Parathyroid adenoma (tissue), 2 donors: ENCODE results near the gene ABCC1.

Experiments
- H2AFZ ChIP-seq: fragments of 300-600 bp; sonication (generic); one replicate; pipeline ENCODE4 v1.7.0; 2017; ENCODE audit warnings: antibody characterized with exemption, mild to moderate bottlenecking
- H3K27ac ChIP-seq: fragments of 300-600 bp; sonication (generic); one replicate; pipeline ENCODE4 v1.7.0; 2017
- H3K27me3 ChIP-seq: fragments of 300-600 bp; sonication (generic); one replicate; pipeline ENCODE4 v1.7.0; 2017; ENCODE audit warnings: low read length; ENCODE audit not compliant: control insufficient read depth, insufficient read depth
- H3K36me3 ChIP-seq: fragments of 300-600 bp; sonication (generic); one replicate; pipeline ENCODE4 v1.7.0; 2017; ENCODE audit warnings: low read length; ENCODE audit not compliant: control insufficient read depth, insufficient read depth
- H3K4me1 ChIP-seq: fragments of 300-600 bp; sonication (generic); one replicate; pipeline ENCODE4 v1.7.0; 2017; ENCODE audit warnings: control low read depth
- H3K4me2 ChIP-seq: fragments of 300-600 bp; sonication (generic); one replicate; pipeline ENCODE4 v1.7.0; 2017; ENCODE audit warnings: low read length
- H3K4me3 ChIP-seq: fragments of 300-600 bp; sonication (generic); one replicate; pipeline ENCODE4 v1.7.0; 2017; ENCODE audit warnings: low read depth, low read length
- H3K79me2 ChIP-seq: fragments of 300-600 bp; sonication (generic); one replicate; pipeline ENCODE4 v1.7.0; 2017; ENCODE audit warnings: control low read depth
- H3K9ac ChIP-seq: fragments of 300-600 bp; sonication (generic); one replicate; pipeline ENCODE4 v1.7.0; 2017; ENCODE audit warnings: mild to moderate bottlenecking
- H3K9me3 ChIP-seq: fragments of 300-600 bp; sonication (generic); one replicate; pipeline ENCODE4 v1.7.0; 2017; ENCODE audit warnings: low read length; ENCODE audit not compliant: control insufficient read depth
- CTCF ChIP-seq: fragments of 300-600 bp; sonication (generic); IDR thresholded peaks from one replicate; pipeline ENCODE4 v1.7.0; 2017; ENCODE audit warnings: antibody characterized with exemption, mild to moderate bottlenecking
- donor health status: primary hyperparathyroidism.

The ABCC1 gene

GRCh38 chr16:16081141-16081540 lies 131.7 kb downstream of the ABCC1 start:
- Histone ChIP-seq H3K27me3 (no peaks in the 10 kb centered on the region), H2AFZ (no peak overlapping the region), H3K9ac (no peak overlapping the region), H3K9me3 (no peaks in the 10 kb centered on the region), H3K4me1 (no peaks in the 10 kb centered on the region), H3K4me3 (no peak overlapping the region), H3K27ac (no peak overlapping the region), H3K4me2 (no peak overlapping the region), H3K36me3 (no peaks in the 10 kb centered on the region), H3K79me2 (peaks cover 4% of the 10 kb centered on the region)
- no peak for TF ChIP-seq CTCF

GRCh38 chr16:16082255-16082654 lies 132.8 kb downstream of the ABCC1 start:
- Histone ChIP-seq H3K9me3 (no peaks in the 10 kb centered on the region), H3K4me1 (no peaks in the 10 kb centered on the region), H3K9ac (no peak overlapping the region), H3K79me2 (peaks cover 4% of the 10 kb centered on the region), H3K4me3 (no peak overlapping the region), H2AFZ (no peak overlapping the region), H3K36me3 (no peaks in the 10 kb centered on the region), H3K27ac (no peak overlapping the region), H3K27me3 (no peaks in the 10 kb centered on the region), H3K4me2 (no peak overlapping the region)
- no peak for TF ChIP-seq CTCF

GRCh38 chr16:16083421-16084156 lies 134.2 kb downstream of the ABCC1 start:
- H3K79me2 ChIP-seq, result peaks cover 4% of the 10 kb centered on the region
- H3K9ac ChIP-seq, result no peak overlapping the region
- H3K9me3 ChIP-seq, result no peaks in the 10 kb centered on the region
- no peak overlapping the region for H2AFZ ChIP-seq
- H3K4me1 ChIP-seq, result no peaks in the 10 kb centered on the region
- H3K4me3 ChIP-seq, result no peak overlapping the region
- no peak overlapping the region for H3K4me2 ChIP-seq
- H3K27ac ChIP-seq, result no peak overlapping the region
- H3K36me3 ChIP-seq, result no peaks in the 10 kb centered on the region
- H3K27me3 ChIP-seq, result no peaks in the 10 kb centered on the region
- TF ChIP-seq CTCF, result no peak

GRCh38 chr16:16084874-16085273 lies 135.5 kb downstream of the ABCC1 start:
- H3K4me1 ChIP-seq, result no peaks in the 10 kb centered on the region
- no peaks in the 10 kb centered on the region for H3K36me3 ChIP-seq

More at GRCh38 chr16:16084874-16085273, 135.5 kb downstream of the ABCC1 start:
- H3K4me3 ChIP-seq, result no peak overlapping the region
- H3K4me2 ChIP-seq, result no peak overlapping the region
- H3K27ac ChIP-seq, result no peak overlapping the region
- H3K79me2 ChIP-seq, result no peaks in the 10 kb centered on the region
- no peak overlapping the region for H3K9ac ChIP-seq
- TF ChIP-seq CTCF, result no peak
- H2AFZ ChIP-seq, result no peak overlapping the region
- no peaks in the 10 kb centered on the region for H3K27me3 ChIP-seq
- H3K9me3 ChIP-seq, result no peaks in the 10 kb centered on the region
